NCI-H146 treated with DMSO at 0.1 percent for 48 hours (cell line): ENCODE measurements around the gene TRIO.

Source experiments
- DNase-seq: peaks from one replicate; lab custom pipeline; 2025; ENCODE audit not compliant: unreplicated experiment; lab: John Stamatoyannopoulos, UW

The TRIO gene

GRCh38 chr5:14471507-14471906 lies 328.4 kb downstream of the TRIO start:
- no peak for DNase-seq

GRCh38 chr5:14472986-14473567 lies 329.9 kb downstream of the TRIO start:
- no peak for DNase-seq

- DNase-seq, result no peak
Observed at GRCh38 chr5:14475045-14475444, 331.9 kb downstream of the TRIO start.

- no peak for DNase-seq
Observed at GRCh38 chr5:14476786-14477435, 333.8 kb downstream of the TRIO start.

GRCh38 chr5:14479143-14479696 lies 336.1 kb downstream of the TRIO start:
- no peak for DNase-seq

- DNase-seq, result no peak
Observed at GRCh38 chr5:14481349-14481748, 338.2 kb downstream of the TRIO start.

- no peak for DNase-seq
Observed at GRCh38 chr5:14482085-14482484, 338.9 kb downstream of the TRIO start.

- DNase-seq, result no peak
Observed at GRCh38 chr5:14483504-14484157, 340.5 kb downstream of the TRIO start.

- no peak for DNase-seq
Observed at GRCh38 chr5:14486486-14486885, 343.3 kb downstream of the TRIO start.

- DNase-seq, result no peak
Observed at GRCh38 chr5:14486996-14487896, 344.1 kb downstream of the TRIO start.

GRCh38 chr5:14487897-14488570 lies 344.9 kb downstream of the TRIO start:
- no peak for DNase-seq

GRCh38 chr5:14488709-14489108 lies 345.6 kb downstream of the TRIO start:
- no peak for DNase-seq

- DNase-seq, result no peak
Observed at GRCh38 chr5:14489643-14490042, 346.5 kb downstream of the TRIO start.

GRCh38 chr5:14490309-14490711 lies 347.2 kb downstream of the TRIO start:
- DNase-seq, result no peak

GRCh38 chr5:14491015-14491915 lies 348.1 kb downstream of the TRIO start:
- DNase-seq, result no peak

GRCh38 chr5:14492331-14492964 lies 349.3 kb downstream of the TRIO start:
- DNase-seq, result no peak

GRCh38 chr5:14495301-14495700 lies 352.2 kb downstream of the TRIO start:
- DNase-seq, result no peak

- no peak for DNase-seq
Observed at GRCh38 chr5:14497311-14497710, 354.2 kb downstream of the TRIO start.
